Stimulated activated naive CD8-positive, alpha-beta T cell treated with anti-CD3 and anti-CD28 coated beads, Interleukin-15, Interleukin-2, amounts not matched to agents 100 U/mL and 50 U/mL, for 24 hours (primary cell): ENCODE results near the gene MAP7D3.
"Not testable (repeated sequence)": the region's sequence is repeated elsewhere in the genome, so short reads cannot be mapped to it uniquely, and the experiment has no call there.

Source experiments
- ATAC-seq: fragments of 150-1000 bp; cut with Tn5 transposase; one replicate; pipeline ENCODE4 v1.10.0; 2021
- DNase-seq: peaks from one replicate; pipeline ENCODE4 v3.0.0; 2021

Gene MAP7D3

GRCh38 chrX:136250191-136251040, 784 bp downstream of the MAP7D3 start:
- peak; percentile 52 for DNase-seq
- peak; percentile 58 for ATAC-seq

GRCh38 chrX:136246201-136246600, 5.0 kb downstream of the MAP7D3 start:
- ATAC-seq = no peak
- no peak for DNase-seq

DNA sequence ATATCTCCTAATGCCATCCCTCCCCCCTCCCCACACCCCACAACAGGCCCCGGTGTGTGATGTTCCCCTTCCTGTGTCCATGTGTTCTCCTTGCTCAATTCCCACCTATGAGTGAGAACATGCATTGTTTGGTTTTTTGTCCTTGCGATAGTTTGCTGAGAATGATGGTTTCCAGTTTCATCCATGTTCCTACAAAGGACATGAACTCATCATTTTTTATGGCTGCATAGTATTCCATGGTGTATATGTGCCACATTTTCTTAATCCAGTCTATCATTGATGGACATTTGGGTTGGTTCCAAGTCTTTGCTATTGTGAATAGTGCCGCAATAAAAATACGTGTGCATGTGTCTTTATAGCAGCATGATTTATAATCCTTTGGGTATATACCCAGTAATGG, 13.4 kb downstream of the MAP7D3 start:
- not testable (repeated sequence) for DNase-seq

GRCh38 chrX:136237074-136237473, 14.1 kb downstream of the MAP7D3 start:
- no peak for DNase-seq
- no peak for ATAC-seq

More for the DNA sequence above, 13.4 kb downstream of the MAP7D3 start:
- ATAC-seq = not testable (repeated sequence)

GRCh38 chrX:136228839-136229207, 22.4 kb downstream of the MAP7D3 start:
- ATAC-seq (no peak), DNase-seq (no peak)

- DNase-seq (no peak), ATAC-seq (peak; percentile 49)
Measured at GRCh38 chrX:136227948-136228838, 23.0 kb downstream of the MAP7D3 start.

DNA sequence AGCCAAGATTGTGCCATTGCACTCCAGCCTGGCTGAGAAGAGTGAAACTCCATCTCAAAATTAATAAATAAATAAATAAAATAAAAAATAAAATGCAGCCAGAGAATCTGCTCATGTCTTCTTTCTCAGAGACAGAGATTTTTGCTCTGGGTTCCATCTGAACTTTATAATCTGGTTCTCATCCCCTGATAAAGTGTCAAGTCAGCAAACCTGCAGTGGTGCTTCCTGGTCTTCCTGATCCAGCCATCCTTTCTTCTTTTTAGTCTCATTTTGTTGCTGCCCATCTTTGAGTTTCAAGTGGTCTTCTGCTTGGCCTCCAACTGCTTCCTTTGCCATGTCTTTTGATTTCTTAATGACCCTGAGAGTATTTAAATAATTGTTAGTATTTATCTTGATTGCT, 24.1 kb downstream of the MAP7D3 start:
- no peak for ATAC-seq
- no peak for DNase-seq

- no peak for ATAC-seq
- DNase-seq = no peak
Measured at GRCh38 chrX:136221851-136222513, 29.2 kb downstream of the MAP7D3 start.

GRCh38 chrX:136220951-136221350, 30.2 kb downstream of the MAP7D3 start:
- DNase-seq = no peak

GRCh38 chrX:136220540-136220939, 30.7 kb downstream of the MAP7D3 start:
- no peak for DNase-seq
- ATAC-seq = no peak

More at GRCh38 chrX:136220951-136221350, 30.2 kb downstream of the MAP7D3 start:
- no peak for ATAC-seq

- ATAC-seq (no peak), DNase-seq (no peak)
Measured at GRCh38 chrX:136219893-136220292, 31.3 kb downstream of the MAP7D3 start.

DNA sequence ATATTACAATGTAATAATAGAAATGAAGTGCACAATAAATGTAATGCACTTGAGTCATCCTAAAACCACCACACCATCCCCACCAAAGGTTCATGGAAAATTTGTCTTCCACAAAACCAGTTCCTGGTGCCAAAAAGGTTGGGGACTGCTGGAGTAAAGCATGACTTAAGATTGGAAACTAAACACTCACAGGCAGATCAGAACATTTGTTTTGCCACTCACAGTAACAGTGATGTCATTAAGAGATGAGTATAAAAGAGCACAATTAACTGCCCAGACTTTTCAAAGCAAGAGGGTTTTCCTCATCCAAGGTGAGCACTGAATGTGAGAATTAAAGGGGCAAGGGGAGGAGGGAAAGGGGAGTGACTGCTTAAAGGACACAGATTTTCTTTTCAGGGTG, 35.6 kb downstream of the MAP7D3 start:
- ATAC-seq (no peak), DNase-seq (no peak)

- DNase-seq (no peak), ATAC-seq (no peak)
Measured at GRCh38 chrX:136214551-136214950, 36.6 kb downstream of the MAP7D3 start.

DNA sequence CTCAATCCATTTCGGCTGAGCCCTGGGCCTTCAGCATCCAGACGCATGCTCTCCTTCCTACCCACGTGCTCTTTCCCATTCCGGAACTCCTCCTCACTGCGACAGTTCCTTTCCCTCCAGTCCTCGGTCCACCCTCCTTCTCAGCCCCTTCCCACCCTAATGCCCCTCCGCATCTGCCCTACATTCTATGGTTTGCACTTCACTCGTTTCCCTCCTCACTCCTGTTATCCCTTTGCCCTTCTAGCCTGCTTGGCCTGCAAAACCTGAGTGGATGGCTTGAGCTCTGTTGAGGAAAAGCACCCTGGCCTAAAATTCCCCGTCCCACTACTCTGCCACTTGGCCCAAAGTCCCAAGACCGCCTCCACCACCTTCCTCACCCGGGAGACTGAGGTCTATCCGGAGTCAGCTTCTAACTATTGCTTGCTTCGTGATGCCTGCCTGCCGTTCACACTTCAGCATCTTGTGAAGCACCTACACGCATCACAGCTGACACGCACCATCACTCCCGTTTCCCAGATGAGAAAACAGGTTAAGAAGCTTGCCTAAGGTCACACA, 38.6 kb downstream of the MAP7D3 start:
- no peak for DNase-seq
- no peak for ATAC-seq

DNA sequence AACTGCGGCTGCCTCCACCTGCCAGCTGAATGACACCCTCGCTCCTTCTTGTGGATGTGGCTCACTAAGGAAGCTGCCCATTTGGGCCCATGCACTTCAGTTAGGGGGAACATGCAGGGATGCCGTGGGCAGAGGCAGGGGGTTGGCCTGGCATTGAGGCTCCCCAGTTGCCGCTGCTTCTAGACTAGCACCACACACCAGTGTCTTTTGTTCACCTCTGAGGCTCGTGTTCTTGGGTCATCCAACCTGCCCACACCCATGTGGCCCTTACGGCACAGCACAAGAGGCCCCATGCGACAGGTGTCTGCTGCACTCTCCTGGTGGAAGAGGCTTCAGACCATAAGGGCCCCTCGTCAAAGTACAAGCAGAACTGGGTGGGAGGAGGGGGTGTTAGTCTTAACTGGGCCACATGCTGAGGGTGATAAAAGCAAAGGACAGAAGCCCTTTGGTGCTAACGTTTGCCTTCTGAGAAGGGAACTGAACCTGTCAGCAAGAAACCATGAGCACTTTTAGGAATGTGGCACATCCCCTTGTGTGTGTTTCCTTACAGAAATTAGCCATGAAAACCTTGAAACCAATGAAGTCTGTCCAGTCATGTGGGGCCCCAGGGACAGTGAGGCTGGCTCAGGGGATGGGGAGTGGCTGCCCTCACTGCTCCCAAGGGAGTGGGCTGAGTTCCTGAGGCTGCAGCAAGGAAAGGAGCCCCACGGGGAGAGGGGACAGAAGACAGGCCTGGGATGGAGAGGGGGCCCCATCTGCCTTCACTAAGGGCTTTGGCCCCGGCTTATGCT, 39.2 kb downstream of the MAP7D3 start:
- ATAC-seq = no peak
- no peak for DNase-seq

DNA sequence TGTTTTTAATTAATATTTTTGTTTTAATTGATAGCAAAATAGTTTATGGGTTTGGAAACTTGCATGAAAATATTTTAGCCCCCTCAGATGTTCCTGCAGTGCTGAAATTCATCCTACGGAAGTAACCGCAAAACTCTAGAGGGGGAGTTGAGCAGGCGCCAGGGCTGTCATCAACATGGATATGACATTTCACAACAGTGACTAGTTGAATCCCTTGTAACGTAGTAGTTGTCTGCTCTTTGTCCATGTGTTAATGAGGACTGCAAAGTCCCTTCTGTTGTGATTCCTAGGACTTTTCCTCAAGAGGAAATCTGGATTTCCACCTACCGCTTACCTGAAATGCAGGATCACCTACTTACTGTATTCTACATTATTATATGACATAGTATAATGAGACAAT, 40.4 kb downstream of the MAP7D3 start:
- ATAC-seq = no peak
- no peak for DNase-seq

DNA sequence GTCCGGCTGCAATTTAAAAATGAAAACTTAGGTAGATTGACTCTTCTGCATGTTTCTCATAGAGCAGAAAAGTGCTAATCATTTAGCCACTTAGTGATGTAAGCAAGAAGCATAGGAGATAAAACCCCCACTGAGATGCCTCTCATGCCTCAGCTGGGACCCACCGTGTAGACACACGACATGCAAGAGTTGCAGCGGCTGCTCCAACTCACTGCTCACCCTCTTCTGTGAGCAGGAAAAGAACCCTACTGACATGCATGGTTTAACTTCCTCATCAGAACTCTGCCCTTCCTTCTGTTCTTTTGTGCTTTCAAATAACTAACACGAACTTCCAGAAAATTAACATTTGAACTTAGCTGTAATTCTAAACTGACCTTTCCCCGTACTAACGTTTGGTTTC, 41.0 kb downstream of the MAP7D3 start:
- DNase-seq = no peak

DNA sequence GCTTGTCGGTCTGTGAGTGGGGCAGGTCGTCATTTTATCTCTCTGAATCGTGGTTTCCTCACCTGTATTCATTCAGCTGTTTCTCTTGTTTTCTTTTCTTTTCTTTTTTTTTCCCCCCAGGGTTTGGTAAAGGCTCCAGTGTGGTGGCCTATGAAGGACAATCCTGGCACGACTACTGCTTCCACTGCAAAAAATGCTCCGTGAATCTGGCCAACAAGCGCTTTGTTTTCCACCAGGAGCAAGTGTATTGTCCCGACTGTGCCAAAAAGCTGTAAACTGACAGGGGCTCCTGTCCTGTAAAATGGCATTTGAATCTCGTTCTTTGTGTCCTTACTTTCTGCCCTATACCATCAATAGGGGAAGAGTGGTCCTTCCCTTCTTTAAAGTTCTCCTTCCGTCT, 41.4 kb downstream of the MAP7D3 start:
- ATAC-seq (no peak), DNase-seq (no peak)

More for the DNA sequence above, 41.0 kb downstream of the MAP7D3 start:
- no peak for ATAC-seq

- ATAC-seq (no peak), DNase-seq (peak; percentile 21)
Measured at GRCh38 chrX:136209016-136209738, 42.0 kb downstream of the MAP7D3 start.

DNA sequence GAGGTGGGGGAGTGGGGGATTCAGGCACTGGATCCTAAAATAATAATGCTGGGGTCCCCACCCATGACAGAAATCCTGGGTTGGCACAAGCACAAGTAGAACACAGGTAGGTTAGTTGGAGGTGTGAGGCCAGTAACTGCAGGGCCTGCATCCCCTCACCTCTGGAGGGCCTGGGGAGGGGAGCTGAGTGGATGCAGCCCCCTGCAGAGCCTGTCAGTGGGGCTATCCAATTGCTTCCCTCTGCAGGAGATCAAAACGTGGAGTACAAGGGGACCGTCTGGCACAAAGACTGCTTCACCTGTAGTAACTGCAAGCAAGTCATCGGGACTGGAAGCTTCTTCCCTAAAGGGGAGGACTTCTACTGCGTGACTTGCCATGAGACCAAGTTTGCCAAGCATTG, 43.7 kb downstream of the MAP7D3 start:
- ATAC-seq (no peak), DNase-seq (no peak)

DNA sequence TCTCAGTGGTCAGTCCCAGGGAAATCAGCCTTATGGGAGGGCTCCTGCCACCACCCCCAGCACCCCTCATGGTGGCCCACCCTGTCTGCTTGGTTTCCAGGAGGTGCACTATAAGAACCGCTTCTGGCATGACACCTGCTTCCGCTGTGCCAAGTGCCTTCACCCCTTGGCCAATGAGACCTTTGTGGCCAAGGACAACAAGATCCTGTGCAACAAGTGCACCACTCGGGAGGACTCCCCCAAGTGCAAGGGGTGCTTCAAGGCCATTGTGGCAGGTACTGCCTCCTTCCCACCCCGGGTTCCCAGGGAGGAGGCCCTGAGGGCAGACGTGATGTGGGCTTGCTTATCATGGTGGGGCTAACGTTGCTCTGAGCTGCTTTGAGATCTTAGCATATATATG, 44.3 kb downstream of the MAP7D3 start:
- DNase-seq (no peak), ATAC-seq (no peak)
